UCSD-AML1 (cell line): ENCODE data around the gene COPZ1.
"Not testable (repeated sequence)": the region's sequence is repeated elsewhere in the genome, so short reads cannot be mapped to it uniquely, and the experiment has no call there.

Experiments used
- DNase-seq: peaks from one replicate; lab custom pipeline; 2025; ENCODE audit not compliant: unreplicated experiment; lab: John Stamatoyannopoulos, UW

COPZ1 gene

DNA sequence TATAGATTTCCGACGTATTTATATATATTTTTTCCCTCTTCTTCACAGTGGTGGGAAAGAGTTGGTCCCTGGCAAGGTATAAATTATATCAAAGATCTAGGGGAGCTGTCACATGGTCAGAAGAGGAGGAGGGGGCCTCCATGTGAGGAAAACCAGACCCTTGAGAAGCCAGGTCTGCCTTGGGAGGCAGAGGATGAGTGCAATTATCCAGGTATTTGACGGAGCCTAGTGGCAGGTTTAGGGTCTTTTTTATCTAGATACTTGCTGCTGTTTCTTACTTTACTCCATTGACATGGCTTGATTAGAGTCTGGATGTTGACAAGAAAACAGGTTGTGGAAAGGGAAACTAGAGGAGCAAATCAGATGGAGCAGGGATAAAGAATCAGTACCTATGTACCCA lies 5.5 kb downstream of the COPZ1 start:
- no peak for DNase-seq

DNA sequence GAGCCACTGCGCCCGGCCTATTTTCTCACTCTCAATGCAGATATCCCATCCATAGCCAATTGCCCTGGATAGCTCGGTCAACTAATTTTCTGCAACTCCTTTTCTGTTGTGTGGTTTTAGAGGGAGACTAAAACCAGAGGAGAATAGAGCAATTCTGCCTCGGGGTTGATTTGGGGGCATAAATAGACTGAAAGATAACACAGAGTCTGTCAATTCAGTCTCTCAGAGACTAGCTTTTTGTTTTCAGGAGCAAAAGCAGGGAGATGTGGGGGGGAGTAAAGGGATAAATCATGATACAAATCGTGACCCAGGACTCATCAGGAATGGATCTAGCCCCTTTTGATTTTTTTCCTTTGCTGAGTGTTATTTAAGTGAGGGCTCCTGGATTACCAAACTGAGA lies 6.5 kb downstream of the COPZ1 start:
- no peak for DNase-seq

DNA sequence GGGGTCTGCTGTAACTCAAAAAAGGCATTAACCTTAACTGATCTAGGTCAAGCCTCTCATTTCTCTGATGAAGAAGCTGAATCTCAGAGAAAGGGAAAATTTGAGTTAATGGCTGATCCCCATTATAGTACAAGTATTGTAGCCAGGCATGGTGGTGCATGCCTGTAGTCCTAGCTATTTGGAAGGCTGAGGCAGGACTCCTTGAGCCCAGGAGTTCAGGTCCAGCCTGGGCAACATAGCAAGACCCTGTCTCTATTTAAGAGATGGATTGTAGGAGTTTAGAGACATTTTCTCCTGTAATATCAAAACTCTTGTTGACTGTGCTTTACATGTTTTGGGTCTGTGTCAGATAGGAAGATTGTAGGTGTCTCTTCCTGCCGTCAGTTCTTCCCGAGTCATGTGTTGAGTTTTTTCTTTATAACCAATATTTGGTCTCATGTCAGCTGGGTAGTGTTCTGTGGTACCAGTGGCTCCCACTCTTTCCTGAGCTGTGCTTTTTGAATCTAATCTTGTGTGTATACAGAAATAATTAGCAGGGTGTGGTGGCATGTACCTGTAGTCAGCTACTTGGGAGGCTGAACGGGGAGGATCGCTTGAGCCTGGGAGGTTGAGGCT lies 8.6 kb downstream of the COPZ1 start:
- no peak for DNase-seq

DNA sequence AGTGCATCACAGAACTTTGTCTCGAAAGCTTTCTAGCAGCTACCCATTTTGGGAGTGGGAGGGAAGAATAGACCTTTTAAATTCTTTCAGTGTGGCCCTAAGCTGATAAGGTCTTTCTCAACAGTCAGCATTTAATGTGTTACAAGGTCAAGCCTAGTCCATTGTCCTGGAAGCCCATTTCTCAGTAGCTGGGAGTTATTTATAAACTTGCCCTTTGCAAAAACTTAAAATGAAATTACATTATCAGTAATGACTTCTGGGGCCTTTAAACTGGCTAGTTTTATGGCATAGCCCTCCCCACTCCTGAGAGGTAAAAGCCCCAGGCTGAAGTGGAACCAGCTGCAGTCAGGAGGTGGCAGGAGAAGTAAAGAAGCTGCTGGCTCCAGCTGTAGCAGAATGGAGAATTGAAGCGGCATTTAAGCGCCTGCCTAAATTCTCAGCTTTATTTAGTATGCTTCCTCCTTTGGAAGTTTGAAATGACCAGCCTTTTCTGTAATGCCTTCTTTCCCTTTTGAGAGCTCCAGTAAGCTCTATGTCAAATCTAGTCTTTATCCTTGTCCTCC lies 12.4 kb downstream of the COPZ1 start:
- peak; percentile 15 for DNase-seq

DNA sequence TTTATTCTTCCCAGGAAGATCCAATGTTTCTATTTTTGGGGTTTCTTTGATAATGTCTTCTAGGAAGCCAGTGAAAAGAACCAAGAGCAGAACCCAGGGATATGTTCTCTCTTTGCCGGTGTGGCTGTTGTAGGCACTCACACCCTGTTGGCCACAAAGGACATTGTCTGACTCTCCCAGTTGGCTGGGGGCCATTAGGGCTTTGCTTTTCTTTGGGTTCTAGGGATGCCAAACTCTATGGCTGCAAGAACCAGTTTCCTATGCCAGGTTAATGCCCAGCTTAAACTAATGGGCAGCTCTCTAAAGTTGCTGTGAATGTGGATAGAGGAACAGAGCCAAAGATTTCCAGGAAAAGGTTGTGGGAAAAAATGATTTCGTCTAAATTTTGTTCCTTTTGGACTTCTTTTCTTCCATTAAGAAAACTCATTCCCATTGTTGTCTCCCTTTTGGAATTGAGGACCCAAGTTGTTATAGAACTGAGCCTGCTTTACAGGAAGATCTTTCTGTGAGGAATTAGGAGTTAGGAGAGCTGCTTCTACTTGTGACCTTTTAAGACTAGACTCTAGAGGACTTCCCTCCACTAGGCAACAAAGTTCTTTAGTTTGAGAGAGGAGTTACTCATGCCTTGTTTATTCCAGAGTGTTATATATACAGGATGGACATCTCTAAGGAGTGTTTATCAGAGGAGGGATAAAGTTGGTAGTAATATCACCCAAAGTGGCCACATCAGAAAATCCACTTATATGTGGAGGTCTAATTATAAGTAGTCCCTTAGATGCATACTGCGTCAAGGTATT lies 13.1 kb downstream of the COPZ1 start:
- DNase-seq: no peak

DNA sequence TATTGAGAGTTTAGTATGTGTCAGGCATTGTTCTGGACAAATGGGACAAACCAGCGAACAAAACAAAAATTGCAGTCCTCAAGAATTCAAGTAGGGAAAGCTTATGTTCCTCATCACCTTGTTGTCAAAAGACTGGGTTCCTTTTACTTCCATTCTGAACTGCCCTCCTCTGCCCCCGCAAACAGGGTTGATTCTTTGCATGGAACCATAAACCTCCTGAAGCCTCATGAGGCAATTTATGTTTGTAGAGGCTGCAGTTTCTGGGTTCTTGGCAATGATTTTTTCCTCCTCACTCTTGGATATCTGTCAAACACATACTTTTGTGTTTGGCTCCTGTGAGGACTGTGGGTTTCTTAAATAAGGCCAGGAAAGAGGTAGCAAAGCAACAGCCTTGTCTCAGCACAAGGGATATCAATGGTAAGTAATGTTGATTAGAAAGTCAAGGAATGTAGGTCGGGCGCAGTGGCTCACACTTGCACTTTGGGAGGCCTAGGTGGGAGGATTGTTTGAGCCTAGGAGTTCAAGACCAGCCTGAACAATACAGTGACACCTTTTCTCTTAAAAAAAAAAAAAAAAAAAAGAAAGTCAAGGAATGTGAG lies 13.9 kb downstream of the COPZ1 start:
- DNase-seq: no peak

DNA sequence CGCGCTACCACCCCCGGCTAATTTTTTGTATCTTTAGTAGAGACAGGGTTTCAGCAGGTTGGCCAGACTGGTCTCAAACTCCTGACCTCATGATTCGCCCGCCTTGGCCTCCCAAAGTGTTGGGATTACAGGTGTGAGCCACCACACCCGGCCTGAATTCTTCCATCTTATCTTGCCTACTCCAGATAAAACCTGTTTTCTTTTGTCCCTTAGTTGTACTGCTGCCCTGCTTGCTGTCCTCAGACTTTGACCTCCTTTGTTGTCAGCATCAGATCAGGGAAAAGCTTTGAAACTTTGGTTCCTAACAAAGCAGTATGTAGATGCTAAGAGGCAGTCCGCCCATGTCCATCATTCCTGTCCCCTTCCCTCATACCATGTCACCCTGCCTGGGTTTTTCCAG lies 15.9 kb downstream of the COPZ1 start:
- no peak for DNase-seq

DNA sequence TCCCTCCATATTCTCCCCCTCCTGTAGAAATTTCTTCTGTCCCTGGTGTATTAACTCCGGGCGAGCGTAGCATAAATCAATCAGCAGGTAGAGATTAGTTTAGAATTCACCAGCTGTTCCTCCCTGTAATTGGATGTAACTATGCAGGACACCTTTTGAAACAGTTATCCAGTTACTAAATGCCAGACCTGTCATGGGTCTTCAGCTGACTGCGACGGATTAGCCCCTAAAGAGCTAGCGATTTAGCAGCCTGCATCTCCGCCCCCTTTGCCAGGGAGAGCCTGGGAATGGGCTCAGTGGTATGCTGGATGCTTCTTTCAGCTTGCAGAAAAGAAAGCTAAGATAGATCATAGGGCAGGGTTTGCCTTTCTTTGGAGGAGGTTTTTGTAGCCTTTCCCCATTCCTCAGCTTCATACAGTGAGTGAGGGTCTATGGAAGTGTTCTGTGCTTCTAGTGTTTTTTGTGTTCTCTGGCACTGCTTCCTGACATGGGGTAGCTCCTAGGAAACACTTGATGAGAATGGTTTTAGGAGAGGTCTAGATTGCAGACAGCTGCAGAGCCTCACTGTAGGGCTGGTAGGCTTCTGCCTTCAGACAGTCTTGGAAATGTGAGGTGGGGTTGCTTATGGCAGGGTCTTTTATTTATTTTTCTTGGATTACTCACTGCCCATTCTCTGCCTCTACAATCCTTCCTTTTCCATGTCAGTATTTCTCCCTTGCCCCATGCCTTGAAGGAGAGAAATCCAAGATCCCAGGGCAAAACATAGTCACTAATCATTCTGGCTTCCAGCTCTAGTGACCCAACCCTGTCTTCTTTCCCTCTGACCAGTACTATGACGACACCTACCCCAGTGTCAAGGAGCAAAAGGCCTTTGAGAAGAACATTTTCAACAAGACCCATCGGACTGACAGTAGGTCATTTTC lies 16.7 kb downstream of the COPZ1 start:
- no peak for DNase-seq

DNA sequence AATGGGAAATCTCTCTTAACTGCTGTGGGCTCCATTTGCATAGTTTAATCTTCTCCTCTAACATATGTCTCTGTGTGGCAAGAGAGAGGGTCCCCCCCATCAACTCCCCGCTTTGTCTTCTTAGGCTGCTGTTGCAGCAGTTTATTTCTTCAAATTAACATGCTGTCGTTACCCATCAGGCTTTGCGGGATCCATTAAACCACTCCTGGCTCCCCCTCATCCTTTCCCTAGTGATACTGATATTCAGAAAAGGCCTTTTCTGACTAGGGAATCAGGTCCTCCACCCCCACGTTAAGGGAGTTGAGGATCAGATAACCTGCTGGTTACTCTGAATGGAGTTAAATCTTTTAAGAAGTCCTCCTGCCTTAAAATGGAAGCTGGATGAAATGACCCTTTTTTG lies 24.1 kb downstream of the COPZ1 start:
- no peak for DNase-seq

DNA sequence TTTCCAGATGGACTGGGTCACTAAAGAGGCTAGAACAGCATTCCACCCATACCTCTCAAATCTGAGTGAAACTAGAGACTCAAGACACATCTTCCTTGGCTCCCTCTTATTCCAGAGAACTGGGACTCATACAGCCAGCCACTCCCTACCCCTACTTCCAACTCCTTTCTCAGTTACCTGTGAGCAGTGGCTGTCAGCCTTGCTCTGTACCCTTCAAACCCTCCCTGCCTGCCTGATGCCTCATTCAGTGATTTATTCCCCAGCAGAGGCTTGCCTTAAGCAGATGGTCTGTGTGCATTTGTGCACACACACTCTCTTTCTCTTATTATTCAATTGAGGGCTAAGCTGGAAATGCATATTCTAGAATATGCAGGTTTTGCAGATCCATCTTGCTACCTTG lies 24.7 kb downstream of the COPZ1 start:
- DNase-seq: no peak

DNA sequence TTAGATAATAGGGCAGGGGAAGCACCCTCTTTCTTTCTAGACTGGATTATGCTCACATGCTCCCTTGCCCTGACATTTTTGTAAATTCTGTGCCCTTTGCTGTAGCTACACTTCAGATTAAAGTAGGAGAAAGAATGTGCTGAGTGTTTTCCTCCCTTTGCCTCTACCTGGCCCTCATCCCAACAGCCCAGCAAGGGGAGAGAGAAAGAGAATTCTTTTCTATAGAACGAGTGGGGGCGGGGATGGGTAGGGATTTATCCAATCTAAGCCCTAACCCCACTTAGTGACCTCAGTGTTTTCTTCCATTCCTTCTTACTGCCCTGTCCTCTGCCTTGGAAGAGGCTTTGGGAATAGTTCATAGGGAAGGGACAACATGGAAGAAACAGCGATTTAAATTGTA lies 25.8 kb downstream of the COPZ1 start:
- DNase-seq: no peak

DNA sequence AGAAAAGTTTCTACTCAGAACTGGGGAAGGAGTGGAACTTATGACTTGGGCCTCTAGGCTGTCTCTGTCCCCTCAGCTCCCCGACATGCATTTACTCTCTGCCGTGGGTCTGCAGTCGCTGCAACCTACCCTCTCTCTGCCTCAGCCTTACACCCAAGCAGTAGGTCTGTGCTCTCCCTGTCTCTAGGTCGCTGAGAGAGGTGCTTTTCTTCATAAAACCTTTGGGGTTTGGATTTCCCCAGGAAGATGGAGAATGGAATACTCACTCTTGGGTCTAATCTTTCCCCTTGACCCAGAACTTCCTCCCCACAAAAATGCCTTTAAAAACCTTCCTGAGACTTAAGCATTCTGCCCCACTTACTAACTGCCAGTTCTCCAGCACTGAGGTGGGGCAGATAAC lies 26.4 kb downstream of the COPZ1 start:
- no peak for DNase-seq

DNA sequence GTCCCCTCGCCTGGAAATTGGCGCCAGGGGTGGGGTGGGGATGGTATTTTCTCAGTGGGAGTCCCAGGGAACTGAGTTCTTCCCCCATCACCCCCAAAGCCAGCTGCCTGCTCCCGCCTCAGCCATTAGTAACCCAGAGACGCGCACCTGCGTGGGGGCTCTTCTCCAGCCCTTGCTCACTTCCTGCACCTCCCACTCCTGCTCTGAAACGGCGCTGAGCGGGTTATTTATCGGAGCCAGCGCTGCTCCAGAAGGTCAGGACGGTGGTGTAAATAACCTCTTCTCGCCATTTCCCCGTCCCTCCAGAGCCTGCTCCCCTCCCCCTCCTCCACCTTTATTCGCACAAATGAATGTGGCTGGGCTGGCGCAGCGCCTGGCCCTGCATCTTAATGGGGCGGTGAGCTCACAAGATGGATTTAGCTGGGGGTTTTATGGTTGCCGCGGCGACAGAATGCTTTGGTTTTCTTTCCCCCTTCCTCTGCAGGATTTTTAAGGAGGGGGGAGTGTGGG lies 27.1 kb downstream of the COPZ1 start:
- no peak for DNase-seq

DNA sequence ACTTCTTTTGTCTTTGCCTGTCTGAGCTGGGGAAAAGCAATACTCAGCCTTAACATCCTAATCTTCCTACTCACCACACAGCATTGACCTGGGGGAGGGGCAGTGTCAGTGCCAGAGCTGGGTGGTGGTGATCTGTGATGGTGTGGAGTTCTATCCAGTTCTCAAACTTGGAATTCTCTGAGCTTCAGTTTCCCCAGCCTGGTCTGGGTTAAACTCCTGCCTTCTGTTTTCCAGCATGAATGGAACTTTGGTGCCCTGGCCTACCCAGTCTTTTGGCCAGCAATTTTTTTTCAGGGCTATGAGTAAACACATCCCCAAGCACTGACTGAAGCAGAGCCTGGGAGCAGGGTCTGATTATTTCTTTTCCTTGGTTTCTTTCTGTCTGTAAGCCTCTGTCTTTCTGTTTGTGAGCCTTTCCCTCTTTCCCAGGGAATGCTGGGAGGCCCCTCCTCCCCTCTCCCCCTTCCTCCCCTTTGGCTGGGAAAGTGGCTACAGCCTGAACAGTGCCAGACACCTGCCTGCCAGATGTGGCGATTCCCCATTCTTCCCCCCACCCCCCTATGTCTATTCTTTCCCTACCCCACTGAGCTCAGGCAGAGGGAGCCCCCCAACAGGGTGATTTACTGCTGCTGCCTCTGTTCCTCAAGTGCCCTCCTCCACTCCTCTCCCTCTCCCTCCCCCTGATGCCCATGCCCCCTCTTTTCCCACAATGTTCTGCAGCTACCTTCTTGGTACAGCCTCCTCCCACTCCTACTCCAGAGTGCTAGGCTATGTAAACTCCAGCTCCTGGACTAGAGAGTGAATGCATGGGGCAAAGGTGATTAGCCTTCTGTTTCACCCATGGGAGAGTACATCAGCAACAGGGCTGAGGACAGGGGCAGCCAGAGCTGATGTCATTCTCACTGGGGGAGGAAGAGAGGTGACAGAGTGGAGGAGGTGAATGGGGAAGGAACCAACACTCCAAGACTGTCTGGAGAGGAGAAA lies 28.3 kb downstream of the COPZ1 start:
- DNase-seq: no peak

DNA sequence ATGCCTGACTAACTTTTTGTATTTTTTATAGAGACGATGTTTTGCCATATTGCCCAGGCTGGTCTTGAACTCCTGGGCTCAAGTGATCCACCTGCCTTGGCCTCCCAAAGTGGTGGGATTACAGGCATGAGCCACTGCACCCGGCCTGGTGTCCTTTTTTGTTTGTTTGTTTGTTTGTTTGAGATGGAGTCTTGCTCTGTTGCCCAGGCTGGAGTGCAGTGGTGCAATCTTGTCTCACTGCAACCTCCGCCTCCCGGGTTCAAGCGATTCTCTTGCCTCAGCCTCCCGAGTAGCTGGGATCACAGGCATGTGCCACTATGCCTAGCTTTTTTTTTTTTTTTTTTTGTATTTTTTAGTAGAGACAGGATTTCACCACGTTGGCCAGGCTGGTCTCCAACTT lies 29.3 kb downstream of the COPZ1 start:
- DNase-seq: not testable (repeated sequence)

DNA sequence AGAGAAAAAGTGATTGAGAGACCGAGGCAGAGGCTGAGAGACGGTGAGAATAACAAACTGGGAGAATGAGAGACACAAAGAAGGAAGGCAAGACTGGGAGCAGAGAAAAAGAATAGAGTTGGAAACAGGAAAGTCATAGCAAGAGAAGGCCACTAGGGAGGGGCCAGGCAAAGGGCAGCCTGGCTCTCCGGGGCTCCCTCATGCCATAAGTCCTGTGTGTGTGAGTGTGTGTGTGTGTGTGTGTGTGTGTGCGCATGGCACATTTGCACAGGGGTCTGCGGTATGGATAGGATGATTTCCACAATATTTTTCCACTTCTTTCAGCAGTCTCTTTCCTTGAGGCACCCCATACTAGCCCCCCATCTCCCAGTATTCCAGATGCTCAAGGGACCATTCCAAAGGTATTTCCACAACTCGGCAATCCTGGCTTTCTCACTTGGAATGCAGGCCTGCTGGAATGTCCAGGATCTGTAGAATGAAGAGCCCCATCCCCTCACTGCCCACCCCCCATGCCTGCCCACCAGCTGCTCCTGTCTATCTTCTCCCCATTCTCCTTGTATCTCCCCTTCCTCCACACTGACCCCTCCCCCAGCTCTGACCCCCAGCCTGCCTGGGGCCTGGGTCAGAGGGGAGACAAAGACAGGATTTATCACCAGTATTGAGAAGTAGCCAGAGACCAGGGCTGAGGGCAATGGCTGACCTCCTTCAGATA lies 30.3 kb downstream of the COPZ1 start:
- DNase-seq: no peak

DNA sequence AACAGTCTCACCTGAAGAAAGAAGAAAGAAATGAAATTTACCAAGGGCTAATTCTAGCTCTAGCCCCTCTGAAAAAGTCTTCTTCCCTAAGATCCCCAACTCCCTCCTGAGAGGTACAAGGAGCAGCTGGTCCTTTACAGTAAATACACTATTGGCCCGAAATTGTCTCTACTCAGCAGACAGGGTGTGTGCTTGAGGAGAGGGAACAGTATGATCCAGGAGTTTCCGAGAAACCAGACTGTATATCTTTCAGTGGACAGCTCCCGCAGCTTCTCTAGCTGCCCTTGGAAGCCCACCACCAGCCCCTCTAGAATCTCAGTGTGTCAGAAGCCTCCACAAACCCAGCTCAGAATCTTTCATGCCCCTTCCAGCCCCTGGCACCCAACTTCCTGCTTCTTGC lies 31.3 kb downstream of the COPZ1 start:
- DNase-seq: no peak

DNA sequence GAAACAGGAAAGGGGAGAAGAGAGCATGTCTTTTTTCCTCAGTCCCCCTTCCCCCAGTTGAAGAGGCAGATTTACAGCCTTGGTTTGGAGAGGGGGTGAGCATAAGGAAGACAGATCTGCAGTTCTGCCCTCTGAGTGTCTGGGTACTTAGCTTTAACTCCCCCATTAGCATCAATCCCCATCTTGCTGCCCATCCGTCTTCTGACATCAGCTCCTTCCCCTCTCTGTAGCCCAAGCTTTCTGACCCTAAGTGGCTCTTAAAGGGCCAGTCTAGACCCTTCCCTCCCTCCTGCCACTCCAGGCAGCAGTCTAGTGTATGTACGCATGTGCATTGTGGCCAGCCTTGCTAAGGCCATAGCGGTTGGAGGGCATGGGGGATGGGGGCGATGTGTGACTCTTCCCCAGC lies 32.0 kb downstream of the COPZ1 start:
- DNase-seq: no peak
